Activated CD4-positive, alpha-beta T cell treated with anti-CD3 and anti-CD28 coated beads, Interleukin-2, Interleukin-6, amounts not matched to agents 100 ng/mL and 50 ng/mL, durations not matched to agents 16 hours and 8 hours (primary cell): ENCODE measurements around the gene MPZL1.

Experiments used
- DNase-seq: peaks from one replicate; pipeline ENCODE4 v3.0.0-alpha.2; 2020

MPZL1 gene

GRCh38 chr1:167721617-167722151, at the start of gene MPZL1:
Gene MPZL1 (plus strand): TSS chr1:167721982. CDS start chr1:167722152, 170 bp downstream.
- DNase-seq, result peak; percentile 97

GRCh38 chr1:167672831-167673230, 49.0 kb upstream of the MPZL1 start:
- no peak for DNase-seq

GRCh38 chr1:167673265-167673664, 48.5 kb upstream of the MPZL1 start:
- DNase-seq, result no peak

- DNase-seq, result no peak
Measured at GRCh38 chr1:167674156-167674555, 47.6 kb upstream of the MPZL1 start.

GRCh38 chr1:167675440-167675839, 46.3 kb upstream of the MPZL1 start:
- no peak for DNase-seq

GRCh38 chr1:167676205-167676915, 45.4 kb upstream of the MPZL1 start:
- DNase-seq, result peak; percentile 7

- no peak for DNase-seq
Measured at GRCh38 chr1:167676916-167677848, 44.6 kb upstream of the MPZL1 start.

- no peak for DNase-seq
Measured at GRCh38 chr1:167678422-167678821, 43.4 kb upstream of the MPZL1 start.

GRCh38 chr1:167678838-167679237, 42.9 kb upstream of the MPZL1 start:
- DNase-seq, result no peak

- no peak for DNase-seq
Measured at GRCh38 chr1:167679714-167680113, 42.1 kb upstream of the MPZL1 start.

- DNase-seq, result no peak
Measured at GRCh38 chr1:167681024-167681423, 40.8 kb upstream of the MPZL1 start.

GRCh38 chr1:167681451-167682098, 40.2 kb upstream of the MPZL1 start:
- no peak for DNase-seq

GRCh38 chr1:167683226-167683625, 38.6 kb upstream of the MPZL1 start:
- no peak for DNase-seq

- DNase-seq, result no peak
Measured at GRCh38 chr1:167683641-167684502, 37.9 kb upstream of the MPZL1 start.

- no peak for DNase-seq
Measured at GRCh38 chr1:167685844-167686243, 35.9 kb upstream of the MPZL1 start.

- DNase-seq, result peak; percentile 86
Measured at GRCh38 chr1:167687919-167688519, 33.8 kb upstream of the MPZL1 start.

- DNase-seq, result no peak
Measured at GRCh38 chr1:167689567-167689920, 32.2 kb upstream of the MPZL1 start.

- DNase-seq, result no peak
Measured at GRCh38 chr1:167690053-167690452, 31.7 kb upstream of the MPZL1 start.

GRCh38 chr1:167693425-167694045, 28.2 kb upstream of the MPZL1 start:
- no peak for DNase-seq

GRCh38 chr1:167694691-167695090, 27.1 kb upstream of the MPZL1 start:
- DNase-seq, result no peak

GRCh38 chr1:167695147-167695546, 26.6 kb upstream of the MPZL1 start:
- DNase-seq, result no peak
